Measurements from ENCODE around the gene TTLL6.

- TF ChIP-seq CTCF (IDR thresholded peaks at IDR 0.05; ENCODE audit: control extremely low read depth in 1 of 3, insufficient read depth in 1 of 3, low read depth in 1 of 3, low read length in 3 of 3) (peak in 1 of 3 experiments; percentile 12; a peak in 1 of 4 replicates), EP300 (IDR thresholded peaks at IDR 0.05; ENCODE audit: borderline replicate concordance in 1 of 2, low read depth in 2 of 2, low read length in 2 of 2) (no peak), CHD2 (IDR thresholded peaks at IDR 0.05; ENCODE audit: low read length) (no peak), NRF1 (IDR thresholded peaks at IDR 0.05; ENCODE audit: low read depth, low read length) (no peak), EGR1 (IDR thresholded peaks at IDR 0.05; ENCODE audit: borderline replicate concordance, low read depth, low read length) (no peak), RXRA (IDR thresholded peaks at IDR 0.05; ENCODE audit: insufficient read depth, low read depth, low read length) (no peak), RAD21 (IDR thresholded peaks at IDR 0.05 in 1 of 2, conservative IDR thresholded peaks at IDR 0.05 in 1 of 2; ENCODE audit: low read depth in 2 of 2, low read length in 2 of 2) (no peak), POLR2AphosphoS5 (IDR thresholded peaks at IDR 0.05; ENCODE audit: low read depth, low read length) (no peak), YY1 (IDR thresholded peaks at IDR 0.05; ENCODE audit: low read depth, low read length) (no peak)
Measured at GRCh38 chr17:48767263-48767774, 49.7 kb downstream of the TTLL6 start.
